Loucy (cell line): Measurements from ENCODE around the gene MRPS31.
"Not testable (repeated sequence)": the region's sequence is repeated elsewhere in the genome, so short reads cannot be mapped to it uniquely, and the experiment has no call there.

Experiments used
- H2AFZ ChIP-seq: fragments of 200-600 bp; sonication (generic); 2 replicates; pipeline ENCODE4 v1.6.0; 2016; ENCODE audit warnings: antibody characterized with exemption, mild to moderate bottlenecking, low read length, moderate library complexity
- H3F3A ChIP-seq: fragments of 200-600 bp; 2 replicates; pipeline ENCODE4 v1.6.0; 2016; ENCODE audit warnings: antibody characterized with exemption, low read depth, mild to moderate bottlenecking
- H3K27me3 ChIP-seq: fragments of 200-600 bp; sonication (generic); 2 replicates; pipeline ENCODE4 v1.6.1; 2014; ENCODE audit warnings: low read length, mild to moderate bottlenecking; ENCODE audit not compliant: insufficient read depth, poor library complexity, severe bottlenecking
- H3K36me3 ChIP-seq: fragments of 200-600 bp; sonication (generic); 2 replicates; pipeline ENCODE4 v1.6.1; 2016; ENCODE audit warnings: low read length; ENCODE audit not compliant: insufficient read depth
- H3K4me1 ChIP-seq: fragments of 200-600 bp; sonication (generic); 2 replicates; pipeline ENCODE4 v1.5.1; 2014; ENCODE audit warnings: low read length, mild to moderate bottlenecking; ENCODE audit not compliant: insufficient read depth, poor library complexity, severe bottlenecking
- H3K4me2 ChIP-seq: fragments of 200-600 bp; sonication (generic); 2 replicates; pipeline ENCODE4 v1.6.0; 2014; ENCODE audit warnings: antibody characterized with exemption, low read length, low read depth, mild to moderate bottlenecking; ENCODE audit not compliant: poor library complexity, severe bottlenecking
- H3K4me3 ChIP-seq: fragments of 200-600 bp; sonication (generic); 2 replicates; pipeline ENCODE4 v1.5.1; 2014; ENCODE audit warnings: low read length, mild to moderate bottlenecking, mixed read lengths; ENCODE audit not compliant: poor library complexity, severe bottlenecking
- H3K79me2 ChIP-seq: fragments of 200-600 bp; sonication (generic); 2 replicates; pipeline ENCODE4 v1.6.1; 2014; ENCODE audit warnings: low read length; ENCODE audit not compliant: insufficient read depth
- H3K9ac ChIP-seq: fragments of 200-600 bp; sonication (generic); 2 replicates; pipeline ENCODE4 v1.6.0; 2014; ENCODE audit warnings: mild to moderate bottlenecking, low read depth, low read length, moderate library complexity; ENCODE audit not compliant: poor library complexity, severe bottlenecking
- H3K9me2 ChIP-seq: fragments of 200-600 bp; sonication (generic); replicated peaks from 2 replicates; pipeline ENCODE4 v1.6.1; 2016; ENCODE audit warnings: low read depth, low read length, mixed read lengths
- H3K9me3 ChIP-seq: fragments of 200-600 bp; sonication (generic); 2 replicates; pipeline ENCODE4 v1.6.1; 2014; ENCODE audit warnings: mild to moderate bottlenecking, antibody characterized with exemption, low read length, low read depth; ENCODE audit not compliant: insufficient read depth
- H4K20me1 ChIP-seq: fragments of 200-600 bp; sonication (generic); 2 replicates; pipeline ENCODE4 v1.6.0; 2014; ENCODE audit warnings: antibody characterized with exemption, low read length, mild to moderate bottlenecking; ENCODE audit not compliant: insufficient read depth, poor library complexity, severe bottlenecking
- EZH2phosphoT487 ChIP-seq: fragments of 200-600 bp; IDR thresholded peaks from 2 replicates; pipeline ENCODE4 v1.6.1; 2018; ENCODE audit warnings: antibody characterized with exemption, mild to moderate bottlenecking, moderate library complexity, borderline replicate concordance
- TF ChIP-seq, protein P1 (sequence below): fragments of 200-600 bp; sonication (generic); conservative IDR thresholded peaks from 2 replicates; pipeline ENCODE4 v1.5.1; 2014; ENCODE audit warnings: mild to moderate bottlenecking, antibody characterized with exemption, low read length

Gene MRPS31

DNA sequence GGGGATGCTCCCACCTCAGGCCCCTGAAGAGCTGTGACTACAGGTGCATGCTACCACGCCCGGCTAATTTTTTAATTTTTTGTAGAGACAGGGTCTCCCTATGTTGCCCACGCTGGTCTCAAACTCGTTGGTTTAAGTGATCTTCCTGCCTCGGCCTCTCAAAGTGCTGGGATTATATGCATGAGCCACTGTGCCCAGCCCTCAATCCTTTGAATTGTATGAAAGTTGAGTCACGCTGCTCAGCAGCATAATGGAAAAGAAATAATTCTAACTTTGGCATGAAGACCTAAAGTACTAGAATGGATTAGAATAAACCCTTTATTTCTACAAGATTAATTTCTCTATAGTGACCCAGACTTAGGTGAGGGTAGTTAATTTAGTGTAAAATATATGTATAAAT, 42.4 kb downstream of the MRPS31 start:
- H4K20me1 ChIP-seq: no peaks in the 10 kb centered on the region
- no peak overlapping the region for H2AFZ ChIP-seq
- peaks cover 4% of the 10 kb centered on the region; the same call in 1 of the 2 replicates for H3K36me3 ChIP-seq
- H3K4me3 ChIP-seq: no peak overlapping the region
- no peaks in the 10 kb centered on the region for H3K79me2 ChIP-seq
- no peak for TF ChIP-seq EZH2phosphoT487
- TF ChIP-seq, protein P1, sequence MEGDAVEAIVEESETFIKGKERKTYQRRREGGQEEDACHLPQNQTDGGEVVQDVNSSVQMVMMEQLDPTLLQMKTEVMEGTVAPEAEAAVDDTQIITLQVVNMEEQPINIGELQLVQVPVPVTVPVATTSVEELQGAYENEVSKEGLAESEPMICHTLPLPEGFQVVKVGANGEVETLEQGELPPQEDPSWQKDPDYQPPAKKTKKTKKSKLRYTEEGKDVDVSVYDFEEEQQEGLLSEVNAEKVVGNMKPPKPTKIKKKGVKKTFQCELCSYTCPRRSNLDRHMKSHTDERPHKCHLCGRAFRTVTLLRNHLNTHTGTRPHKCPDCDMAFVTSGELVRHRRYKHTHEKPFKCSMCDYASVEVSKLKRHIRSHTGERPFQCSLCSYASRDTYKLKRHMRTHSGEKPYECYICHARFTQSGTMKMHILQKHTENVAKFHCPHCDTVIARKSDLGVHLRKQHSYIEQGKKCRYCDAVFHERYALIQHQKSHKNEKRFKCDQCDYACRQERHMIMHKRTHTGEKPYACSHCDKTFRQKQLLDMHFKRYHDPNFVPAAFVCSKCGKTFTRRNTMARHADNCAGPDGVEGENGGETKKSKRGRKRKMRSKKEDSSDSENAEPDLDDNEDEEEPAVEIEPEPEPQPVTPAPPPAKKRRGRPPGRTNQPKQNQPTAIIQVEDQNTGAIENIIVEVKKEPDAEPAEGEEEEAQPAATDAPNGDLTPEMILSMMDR: no peak
- H3K4me2 ChIP-seq: no peak overlapping the region
- no peaks in the 10 kb centered on the region for H3K9me2 ChIP-seq
- no peaks in the 10 kb centered on the region for H3K4me1 ChIP-seq
- no peak overlapping the region for H3K9ac ChIP-seq
- H3F3A ChIP-seq: no peaks in the 10 kb centered on the region
- H3K9me3 ChIP-seq: no peaks in the 10 kb centered on the region
- H3K27me3 ChIP-seq: no peaks in the 10 kb centered on the region

DNA sequence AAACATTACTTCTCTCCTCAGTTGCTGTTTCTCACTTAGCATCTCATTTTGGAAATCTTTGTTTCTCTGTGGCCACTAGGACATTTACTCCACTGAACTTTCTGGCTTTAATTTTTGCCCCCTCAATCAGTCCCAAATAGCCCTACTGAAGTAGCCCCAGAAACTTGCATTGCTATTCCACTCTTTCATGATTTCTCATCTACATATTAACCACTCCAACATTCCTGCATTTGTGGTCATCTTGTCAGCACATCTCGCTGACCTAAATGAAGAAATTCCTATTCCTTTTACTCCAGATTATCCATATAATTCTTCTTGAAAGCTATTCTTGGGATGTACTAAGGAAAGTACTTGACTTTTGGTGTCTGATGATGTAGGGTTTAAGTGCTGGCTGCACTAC, 56.6 kb downstream of the MRPS31 start:
- H3K79me2 ChIP-seq, H3K4me2 ChIP-seq, H2AFZ ChIP-seq, H3K9me3 ChIP-seq, H3K4me1 ChIP-seq, H3F3A ChIP-seq, H3K36me3 ChIP-seq, H4K20me1 ChIP-seq, H3K4me3 ChIP-seq, H3K9ac ChIP-seq, H3K27me3 ChIP-seq, H3K9me2 ChIP-seq: not testable (repeated sequence)

DNA sequence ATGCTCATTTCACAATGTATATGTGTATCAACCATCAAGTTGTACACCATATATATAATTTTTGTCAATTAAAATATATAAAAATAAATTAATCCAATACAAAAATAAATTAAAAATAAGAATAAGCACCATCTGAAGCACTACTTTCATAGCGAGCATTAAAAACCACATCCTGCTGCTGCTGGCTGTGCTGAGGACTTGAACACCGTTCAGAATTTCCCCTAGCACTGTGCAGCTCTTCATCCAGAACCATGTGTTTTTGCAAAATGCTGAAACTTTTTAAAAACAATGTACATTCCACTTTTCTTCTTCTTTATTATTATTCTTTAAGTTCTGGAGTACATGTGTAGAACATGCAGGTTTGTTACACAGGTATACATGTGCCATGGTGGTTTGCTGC, 64.6 kb downstream of the MRPS31 start:
- Histone ChIP-seq H3K4me2 (no peak overlapping the region), H3F3A (no peaks in the 10 kb centered on the region), H3K36me3 (no peaks in the 10 kb centered on the region), H3K27me3 (no peaks in the 10 kb centered on the region), H3K4me1 (no peaks in the 10 kb centered on the region), H2AFZ (no peak overlapping the region), H4K20me1 (no peaks in the 10 kb centered on the region), H3K4me3 (no peak overlapping the region), H3K79me2 (no peaks in the 10 kb centered on the region), H3K9me3 (no peaks in the 10 kb centered on the region), H3K9ac (no peak overlapping the region), H3K9me2 (no peaks in the 10 kb centered on the region)
- no peak for TF ChIP-seq EZH2phosphoT487
- TF ChIP-seq, protein P1: no peak

DNA sequence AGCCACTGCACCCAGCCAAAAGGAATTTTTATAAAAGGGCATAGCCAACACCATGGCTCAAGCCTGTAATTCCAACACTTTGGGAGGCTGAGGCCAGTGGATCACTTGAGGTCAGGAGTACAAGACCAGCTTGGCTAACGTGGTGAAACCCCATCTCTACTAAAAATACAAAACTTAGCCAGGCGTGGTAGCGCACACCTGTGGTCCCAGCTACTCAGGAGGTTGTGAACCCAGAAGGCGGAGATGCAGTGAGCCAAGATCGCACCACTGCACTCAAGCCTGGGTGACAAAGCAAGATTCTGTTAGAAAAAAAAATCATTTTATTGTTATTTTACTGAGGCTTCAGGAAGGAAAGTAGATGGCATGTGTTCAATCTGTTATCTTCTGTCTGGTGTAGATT, 73.3 kb downstream of the MRPS31 start:
- Histone ChIP-seq H3K79me2 (no peaks in the 10 kb centered on the region), H3K4me1 (no peaks in the 10 kb centered on the region), H3K9ac (no peak overlapping the region), H3K4me3 (no peak overlapping the region), H3K36me3 (no peaks in the 10 kb centered on the region), H4K20me1 (no peaks in the 10 kb centered on the region), H3K4me2 (no peak overlapping the region), H3K27me3 (no peaks in the 10 kb centered on the region), H3K9me3 (no peaks in the 10 kb centered on the region), H3F3A (no peaks in the 10 kb centered on the region), H2AFZ (no peak overlapping the region), H3K9me2 (no peaks in the 10 kb centered on the region)
- no peak for TF ChIP-seq EZH2phosphoT487
- TF ChIP-seq, protein P1: no peak
